Panc1 (cell line): ENCODE results near the gene HABP4.

Experiments
- POLR2AphosphoS5 ChIP-seq: IDR thresholded peaks from 2 replicates; pipeline ENCODE4 v1.6.1; 2012; ENCODE audit warnings: mild to moderate bottlenecking, low read depth, low read length, moderate library complexity
- SIN3A ChIP-seq: IDR thresholded peaks from 2 replicates; pipeline ENCODE4 v1.6.1; 2012; ENCODE audit warnings: low read depth, mild to moderate bottlenecking, low read length, moderate library complexity, borderline replicate concordance; ENCODE audit not compliant: insufficient read depth
- TF ChIP-seq, protein P1 (sequence below): fragments of 450-650 bp; IDR thresholded peaks from 2 replicates; pipeline ENCODE4 v1.5.1; 2017; ENCODE audit warnings: mild to moderate bottlenecking
- TF ChIP-seq, protein P2 (sequence below), 2 experiments: IDR thresholded peaks; 2 replicates each; pipeline ENCODE4 v1.6.1; 2011 to 2012; ENCODE audit warnings: low read depth in 2 of 2, control low read depth in 1 of 2, low read length in 1 of 2, mild to moderate bottlenecking in 1 of 2, moderate library complexity in 1 of 2; ENCODE audit not compliant: insufficient read depth in 1 of 2

DNA sequence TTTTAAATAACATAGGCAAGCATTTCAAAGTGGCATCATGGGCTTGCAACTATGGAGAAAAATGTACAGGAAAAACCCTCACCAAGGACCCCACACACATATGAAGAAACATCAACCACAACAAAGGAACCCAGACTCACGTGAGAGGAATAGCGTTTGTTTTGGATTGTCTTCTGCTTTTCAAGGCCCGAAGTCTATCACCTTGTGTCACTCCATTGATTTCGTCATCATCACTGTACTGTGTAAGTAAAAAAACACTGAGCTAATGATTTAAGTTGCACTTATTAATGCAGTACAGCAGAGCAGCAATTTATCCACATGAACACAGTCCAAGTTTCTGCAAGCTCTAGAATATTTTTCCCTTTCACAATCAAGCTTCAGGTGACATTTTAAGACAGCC, 72.4 kb downstream of the HABP4 start:
- TF ChIP-seq, protein P1, sequence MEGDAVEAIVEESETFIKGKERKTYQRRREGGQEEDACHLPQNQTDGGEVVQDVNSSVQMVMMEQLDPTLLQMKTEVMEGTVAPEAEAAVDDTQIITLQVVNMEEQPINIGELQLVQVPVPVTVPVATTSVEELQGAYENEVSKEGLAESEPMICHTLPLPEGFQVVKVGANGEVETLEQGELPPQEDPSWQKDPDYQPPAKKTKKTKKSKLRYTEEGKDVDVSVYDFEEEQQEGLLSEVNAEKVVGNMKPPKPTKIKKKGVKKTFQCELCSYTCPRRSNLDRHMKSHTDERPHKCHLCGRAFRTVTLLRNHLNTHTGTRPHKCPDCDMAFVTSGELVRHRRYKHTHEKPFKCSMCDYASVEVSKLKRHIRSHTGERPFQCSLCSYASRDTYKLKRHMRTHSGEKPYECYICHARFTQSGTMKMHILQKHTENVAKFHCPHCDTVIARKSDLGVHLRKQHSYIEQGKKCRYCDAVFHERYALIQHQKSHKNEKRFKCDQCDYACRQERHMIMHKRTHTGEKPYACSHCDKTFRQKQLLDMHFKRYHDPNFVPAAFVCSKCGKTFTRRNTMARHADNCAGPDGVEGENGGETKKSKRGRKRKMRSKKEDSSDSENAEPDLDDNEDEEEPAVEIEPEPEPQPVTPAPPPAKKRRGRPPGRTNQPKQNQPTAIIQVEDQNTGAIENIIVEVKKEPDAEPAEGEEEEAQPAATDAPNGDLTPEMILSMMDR, result no peak
- TF ChIP-seq POLR2AphosphoS5, result no peak
- no peak for TF ChIP-seq SIN3A
- TF ChIP-seq, protein P2, sequence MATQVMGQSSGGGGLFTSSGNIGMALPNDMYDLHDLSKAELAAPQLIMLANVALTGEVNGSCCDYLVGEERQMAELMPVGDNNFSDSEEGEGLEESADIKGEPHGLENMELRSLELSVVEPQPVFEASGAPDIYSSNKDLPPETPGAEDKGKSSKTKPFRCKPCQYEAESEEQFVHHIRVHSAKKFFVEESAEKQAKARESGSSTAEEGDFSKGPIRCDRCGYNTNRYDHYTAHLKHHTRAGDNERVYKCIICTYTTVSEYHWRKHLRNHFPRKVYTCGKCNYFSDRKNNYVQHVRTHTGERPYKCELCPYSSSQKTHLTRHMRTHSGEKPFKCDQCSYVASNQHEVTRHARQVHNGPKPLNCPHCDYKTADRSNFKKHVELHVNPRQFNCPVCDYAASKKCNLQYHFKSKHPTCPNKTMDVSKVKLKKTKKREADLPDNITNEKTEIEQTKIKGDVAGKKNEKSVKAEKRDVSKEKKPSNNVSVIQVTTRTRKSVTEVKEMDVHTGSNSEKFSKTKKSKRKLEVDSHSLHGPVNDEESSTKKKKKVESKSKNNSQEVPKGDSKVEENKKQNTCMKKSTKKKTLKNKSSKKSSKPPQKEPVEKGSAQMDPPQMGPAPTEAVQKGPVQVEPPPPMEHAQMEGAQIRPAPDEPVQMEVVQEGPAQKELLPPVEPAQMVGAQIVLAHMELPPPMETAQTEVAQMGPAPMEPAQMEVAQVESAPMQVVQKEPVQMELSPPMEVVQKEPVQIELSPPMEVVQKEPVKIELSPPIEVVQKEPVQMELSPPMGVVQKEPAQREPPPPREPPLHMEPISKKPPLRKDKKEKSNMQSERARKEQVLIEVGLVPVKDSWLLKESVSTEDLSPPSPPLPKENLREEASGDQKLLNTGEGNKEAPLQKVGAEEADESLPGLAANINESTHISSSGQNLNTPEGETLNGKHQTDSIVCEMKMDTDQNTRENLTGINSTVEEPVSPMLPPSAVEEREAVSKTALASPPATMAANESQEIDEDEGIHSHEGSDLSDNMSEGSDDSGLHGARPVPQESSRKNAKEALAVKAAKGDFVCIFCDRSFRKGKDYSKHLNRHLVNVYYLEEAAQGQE (IDR thresholded peaks at IDR 0.05; ENCODE audit: insufficient read depth in 1 of 2, low read depth in 2 of 2, low read length in 1 of 2), result no peak
